NT2/D1 (cell line): Measurements from ENCODE around the gene ZNF714.

ENCODE experiments used
- SUZ12 ChIP-seq: IDR thresholded peaks from 2 replicates; pipeline ENCODE4 v1.6.1; 2011; ENCODE audit not compliant: insufficient read length, insufficient read depth; ENCODE audit errors: extremely low read depth
- YY1 ChIP-seq: IDR thresholded peaks from 2 replicates; pipeline ENCODE4 v1.6.1; 2011; ENCODE audit not compliant: insufficient read length, insufficient read depth
- ZNF274 ChIP-seq: IDR thresholded peaks from 2 replicates; pipeline ENCODE4 v1.6.1; 2011; ENCODE audit warnings: mild to moderate bottlenecking, low read depth, low read length

DNA sequence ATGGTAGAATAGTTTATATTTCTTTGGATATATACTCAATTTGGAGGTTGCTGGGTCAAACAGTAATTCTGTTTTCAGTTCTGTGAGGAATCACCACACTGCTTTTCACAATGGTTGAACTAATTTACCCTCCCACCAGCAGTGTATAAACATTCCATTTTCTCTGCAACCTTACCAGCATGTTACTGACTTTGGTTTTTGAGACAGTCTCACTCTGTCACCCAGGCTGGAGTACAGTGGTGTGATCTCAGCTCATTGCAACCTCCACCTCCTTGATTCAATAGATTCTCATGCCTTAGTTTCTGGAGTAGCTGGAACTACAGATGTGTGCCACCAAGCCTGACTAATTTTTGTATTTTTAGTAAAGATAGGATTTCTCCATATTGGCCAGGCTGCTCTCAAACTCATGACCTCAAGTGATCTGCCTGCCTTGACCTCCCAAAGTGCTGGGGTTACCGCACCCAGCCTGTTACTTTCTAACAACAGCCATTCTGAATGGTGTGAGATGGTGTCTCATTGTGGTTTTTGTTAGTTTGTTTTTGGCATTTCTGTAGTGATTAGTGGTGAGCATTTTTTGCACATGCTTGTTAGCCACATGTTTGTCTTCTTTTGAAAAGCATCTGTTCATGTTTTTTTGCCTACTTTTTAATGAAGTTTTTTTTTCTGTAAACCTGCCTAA, 12.5 kb downstream of the ZNF714 start:
- TF ChIP-seq YY1 (no peak), SUZ12 (no peak), ZNF274 (no peak)
